Activated naive CD8-positive, alpha-beta T cell treated with anti-CD3 and anti-CD28 coated beads, Interleukin-2, amount 10 ng/mL, durations not matched to agents 7 days and 5 days (primary cell): ENCODE data around the gene APBB2. TPM values are rescaled to one million over a fixed set of nuclear protein-coding genes. Genes with fewer than 3 reads are reported as not detected.

ENCODE experiments used
- ATAC-seq: fragments of 150-1000 bp; cut with Tn5 transposase; one replicate; pipeline ENCODE4 v1.10.0; 2021; ENCODE audit warnings: low read depth, moderate library complexity
- POLR2A ChIA-PET: fragments of 350-600 bp; sonication (Branson Sonifier 250); formaldehyde crosslinking; loops from one replicate; lab custom pipeline; 2021; ENCODE audit warnings: antibody characterized with exemption; lab: Charles Lee
- DNase-seq: peaks from one replicate; pipeline ENCODE4 v3.0.0; 2021
- H3K27ac Mint-ChIP-seq: one replicate; pipeline ENCODE4 v1.8.0; 2022; ENCODE audit warnings: mild to moderate bottlenecking, mixed read lengths
- H3K27me3 Mint-ChIP-seq: one replicate; pipeline ENCODE4 v1.8.0; 2022; ENCODE audit warnings: mild to moderate bottlenecking, moderate library complexity, mixed read lengths
- H3K36me3 Mint-ChIP-seq: one replicate; pipeline ENCODE4 v1.8.0; 2021; ENCODE audit warnings: mild to moderate bottlenecking, mixed read lengths
- H3K4me1 Mint-ChIP-seq: one replicate; pipeline ENCODE4 v1.8.0; 2021; ENCODE audit warnings: mixed read lengths
- H3K4me3 Mint-ChIP-seq: one replicate; pipeline ENCODE4 v1.8.0; 2022; ENCODE audit warnings: mild to moderate bottlenecking, moderate library complexity, mixed read lengths
- H3K9me3 Mint-ChIP-seq: one replicate; pipeline ENCODE4 v1.8.0; 2021; ENCODE audit warnings: mixed read lengths
- total RNA-seq, 2 experiments: library from RNA; stranded (reverse); gene quantifications; one replicate each; pipeline ENCODE4 v1.2.3, GENCODE V29; 2021

Gene APBB2
- total RNA-seq, 2 experiments from 2014 or later = 0.96 to 2.0 TPM

- H3K27me3 Mint-ChIP-seq = peaks cover 7% of the 10 kb centered on the region
- no peaks in the 10 kb centered on the region for H3K36me3 Mint-ChIP-seq
- no peak overlapping the region for H3K4me3 Mint-ChIP-seq
- no peaks in the 10 kb centered on the region for H3K9me3 Mint-ChIP-seq
- no peaks in the 10 kb centered on the region for H3K4me1 Mint-ChIP-seq
- POLR2A ChIA-PET = no interaction called here
- DNase-seq (no peak), ATAC-seq (no peak)
- no peak overlapping the region for H3K27ac Mint-ChIP-seq
These were observed 38.0 kb downstream of the APBB2 start for GRCh38 chr4:41176340-41176739.

DNA sequence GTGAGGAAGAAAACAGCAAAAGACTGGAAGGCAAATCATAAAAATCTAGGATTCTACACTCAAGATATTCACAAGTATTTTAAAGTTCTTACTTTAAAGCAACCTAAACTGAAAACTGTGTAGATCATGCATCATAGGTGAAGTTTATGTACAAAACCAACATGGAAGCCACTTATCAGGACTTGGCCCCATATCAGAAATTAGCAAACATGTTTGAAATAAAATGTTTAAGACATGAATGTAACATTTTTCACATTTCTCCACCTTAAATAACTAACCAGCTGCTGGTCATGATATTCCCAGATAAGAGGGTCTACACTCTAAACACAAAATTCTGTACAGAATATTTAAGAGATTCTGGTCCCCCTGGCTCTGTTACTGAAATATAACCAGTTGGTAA is 38.5 kb downstream of the APBB2 start:
- Mint-ChIP-seq H3K27me3 (peaks cover 7% of the 10 kb centered on the region), H3K27ac (no peak overlapping the region), H3K4me1 (no peaks in the 10 kb centered on the region), H3K36me3 (no peaks in the 10 kb centered on the region), H3K9me3 (no peaks in the 10 kb centered on the region), H3K4me3 (no peak overlapping the region)
- POLR2A ChIA-PET = no interaction called here
- DNase-seq = no peak
- no peak for ATAC-seq

DNA sequence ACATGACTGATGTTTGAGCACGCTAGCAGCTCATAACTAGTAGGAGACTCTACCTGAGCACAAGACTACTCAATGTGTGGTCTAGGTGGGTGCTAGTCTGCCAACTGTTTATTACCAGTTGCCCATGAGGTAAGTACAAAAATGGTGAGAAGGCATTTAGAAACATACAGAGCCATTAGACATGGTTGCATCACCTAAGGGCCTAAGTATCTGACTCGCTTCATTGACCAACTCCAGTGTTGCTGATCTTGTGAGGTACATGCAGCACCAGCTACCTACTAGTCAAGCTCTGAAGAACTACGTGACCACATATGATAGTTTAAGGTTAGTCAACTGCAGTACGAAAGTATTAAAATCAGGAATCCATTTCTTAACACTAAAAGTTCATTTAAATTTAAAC is 39.9 kb downstream of the APBB2 start:
- Mint-ChIP-seq H3K27ac (no peak overlapping the region), H3K9me3 (no peaks in the 10 kb centered on the region), H3K27me3 (peaks cover 7% of the 10 kb centered on the region), H3K36me3 (no peaks in the 10 kb centered on the region), H3K4me1 (no peaks in the 10 kb centered on the region), H3K4me3 (no peak overlapping the region)
- DNase-seq (no peak), ATAC-seq (no peak)
- POLR2A ChIA-PET = no interaction called here

- Mint-ChIP-seq H3K4me1 (no peaks in the 10 kb centered on the region), H3K36me3 (no peaks in the 10 kb centered on the region), H3K27me3 (peaks cover 7% of the 10 kb centered on the region), H3K9me3 (no peaks in the 10 kb centered on the region), H3K27ac (no peak overlapping the region), H3K4me3 (no peak overlapping the region)
- DNase-seq = no peak
- ATAC-seq = no peak
- POLR2A ChIA-PET = no interaction called here
These were observed 41.6 kb downstream of the APBB2 start for GRCh38 chr4:41172786-41173185.

GRCh38 chr4:41169256-41169800 is 45.0 kb downstream of the APBB2 start:
- Mint-ChIP-seq H3K27ac (no peak overlapping the region), H3K4me1 (no peaks in the 10 kb centered on the region), H3K27me3 (no peaks in the 10 kb centered on the region), H3K9me3 (peaks cover 2% of the 10 kb centered on the region), H3K4me3 (no peak overlapping the region), H3K36me3 (no peaks in the 10 kb centered on the region)
- ATAC-seq = no peak
- POLR2A ChIA-PET = no interaction called here
- no peak for DNase-seq

- Mint-ChIP-seq H3K27me3 (peaks cover 2% of the 10 kb centered on the region), H3K36me3 (no peaks in the 10 kb centered on the region), H3K9me3 (peaks cover 2% of the 10 kb centered on the region), H3K4me1 (no peaks in the 10 kb centered on the region), H3K27ac (no peak overlapping the region), H3K4me3 (no peak overlapping the region)
- DNase-seq = no peak
- POLR2A ChIA-PET = no interaction called here
- ATAC-seq = no peak
These were observed 47.2 kb downstream of the APBB2 start for GRCh38 chr4:41167191-41167590.

- Mint-ChIP-seq H3K27me3 (peaks cover 5% of the 10 kb centered on the region), H3K27ac (no peak overlapping the region), H3K4me1 (no peaks in the 10 kb centered on the region), H3K36me3 (no peaks in the 10 kb centered on the region), H3K9me3 (peaks cover 2% of the 10 kb centered on the region), H3K4me3 (no peak overlapping the region)
- no peak for DNase-seq
- POLR2A ChIA-PET = no interaction called here
- no peak for ATAC-seq
These were observed 49.9 kb downstream of the APBB2 start for GRCh38 chr4:41164405-41164804.

GRCh38 chr4:41161355-41161754 is 53.0 kb downstream of the APBB2 start:
- Mint-ChIP-seq H3K4me1 (no peaks in the 10 kb centered on the region), H3K36me3 (no peaks in the 10 kb centered on the region), H3K27me3 (peaks cover 7% of the 10 kb centered on the region), H3K9me3 (peaks cover 2% of the 10 kb centered on the region), H3K27ac (no peak overlapping the region), H3K4me3 (no peak overlapping the region)
- no peak for DNase-seq
- POLR2A ChIA-PET = no interaction called here
- no peak for ATAC-seq

GRCh38 chr4:41160856-41161255 is 53.5 kb downstream of the APBB2 start:
- ATAC-seq (no peak), DNase-seq (no peak)
- Mint-ChIP-seq H3K36me3 (no peaks in the 10 kb centered on the region), H3K27ac (no peak overlapping the region), H3K9me3 (peaks cover 2% of the 10 kb centered on the region), H3K27me3 (peaks cover 7% of the 10 kb centered on the region), H3K4me3 (no peak overlapping the region), H3K4me1 (no peaks in the 10 kb centered on the region)
- POLR2A ChIA-PET = no interaction called here

DNA sequence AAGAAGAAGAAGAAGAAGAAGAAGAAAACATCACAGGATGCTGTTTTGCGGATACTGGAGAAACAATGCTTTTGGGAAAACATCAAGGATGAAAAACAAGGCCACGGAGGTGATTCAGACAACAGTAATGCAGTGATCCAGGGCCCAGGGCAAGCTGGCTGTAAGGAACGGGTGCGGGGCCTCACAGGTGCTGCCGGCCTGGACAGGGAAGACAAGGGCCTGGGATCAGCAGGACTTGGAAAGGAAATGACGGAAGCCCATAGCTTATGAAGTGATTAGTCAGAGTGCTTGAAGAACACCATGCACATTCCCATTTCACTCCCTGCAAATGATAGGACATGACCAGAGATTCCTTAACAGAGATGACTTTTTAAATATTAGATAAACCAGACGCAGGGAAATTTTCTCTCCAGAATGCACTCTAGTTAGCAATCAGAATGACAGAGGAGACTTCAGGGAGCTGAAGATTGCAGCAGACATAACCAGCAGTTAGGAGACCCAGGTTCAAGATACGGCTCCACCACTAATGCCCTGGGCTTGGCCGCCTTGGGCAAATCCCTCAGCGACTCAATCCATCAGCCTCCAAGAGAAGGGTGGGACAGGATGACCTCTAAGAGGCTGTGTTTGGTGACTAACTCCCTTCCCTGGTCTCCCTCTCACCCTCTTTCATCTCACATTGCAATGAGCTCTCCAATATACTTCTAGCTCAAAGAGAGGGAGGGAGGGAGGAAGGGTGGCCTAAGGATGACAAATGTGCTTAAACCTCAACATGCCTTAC is 54.1 kb downstream of the APBB2 start:
- Mint-ChIP-seq H3K36me3 (no peaks in the 10 kb centered on the region), H3K27ac (no peak overlapping the region), H3K9me3 (no peaks in the 10 kb centered on the region), H3K27me3 (peaks cover 7% of the 10 kb centered on the region), H3K4me1 (no peaks in the 10 kb centered on the region), H3K4me3 (no peak overlapping the region)
- POLR2A ChIA-PET = no interaction called here
- ATAC-seq (no peak), DNase-seq (no peak)

DNA sequence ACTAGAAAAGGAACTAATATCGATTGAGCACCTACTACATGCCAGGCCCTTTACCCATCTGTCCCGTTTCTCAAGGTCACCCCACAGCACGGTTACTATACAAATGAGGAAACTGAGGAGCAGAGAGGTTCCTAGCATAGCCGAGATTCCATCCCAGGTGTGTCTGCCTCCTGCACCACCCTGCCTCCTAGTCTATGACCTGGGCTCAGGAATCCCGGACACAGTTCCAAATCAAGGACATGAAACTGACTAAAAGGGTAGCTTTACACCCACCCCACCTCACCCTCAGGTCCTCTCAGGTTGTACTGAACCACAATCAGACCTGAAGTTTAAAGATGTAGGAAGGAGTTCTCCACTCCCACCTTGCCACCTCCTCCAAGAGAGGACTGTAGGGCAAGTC is 55.6 kb downstream of the APBB2 start:
- POLR2A ChIA-PET = no interaction called here
- H3K9me3 Mint-ChIP-seq = no peaks in the 10 kb centered on the region
- ATAC-seq (no peak), DNase-seq (no peak)
- H3K27me3 Mint-ChIP-seq = peaks cover 7% of the 10 kb centered on the region
- no peaks in the 10 kb centered on the region for H3K4me1 Mint-ChIP-seq
- no peak overlapping the region for H3K4me3 Mint-ChIP-seq
- no peak overlapping the region for H3K27ac Mint-ChIP-seq
- no peaks in the 10 kb centered on the region for H3K36me3 Mint-ChIP-seq

DNA sequence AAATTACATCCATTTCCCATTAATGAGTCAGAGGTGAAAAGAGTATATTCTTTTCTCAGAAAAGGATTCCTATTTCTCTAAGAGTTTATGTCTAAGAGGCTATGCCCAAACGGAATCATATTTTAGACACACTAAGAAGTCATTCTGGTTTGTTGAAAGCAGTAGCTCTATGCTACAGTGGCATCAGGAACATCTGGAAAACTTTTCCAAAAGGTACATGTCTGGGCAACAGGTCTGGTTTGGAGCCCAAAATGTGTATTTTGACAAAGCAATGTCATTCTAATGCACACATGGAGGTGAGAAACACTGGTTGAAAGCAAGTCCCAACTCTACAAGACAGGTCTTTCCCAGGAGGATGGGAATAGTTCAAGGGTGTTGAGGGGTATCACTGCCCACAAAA is 56.1 kb downstream of the APBB2 start:
- Mint-ChIP-seq H3K9me3 (no peaks in the 10 kb centered on the region), H3K27me3 (peaks cover 10% of the 10 kb centered on the region), H3K27ac (no peak overlapping the region), H3K4me1 (no peaks in the 10 kb centered on the region), H3K36me3 (no peaks in the 10 kb centered on the region), H3K4me3 (no peak overlapping the region)
- POLR2A ChIA-PET = no interaction called here
- no peak for ATAC-seq
- no peak for DNase-seq

GRCh38 chr4:41157009-41157408 is 57.3 kb downstream of the APBB2 start:
- Mint-ChIP-seq H3K27ac (no peak overlapping the region), H3K9me3 (no peaks in the 10 kb centered on the region), H3K4me3 (no peak overlapping the region), H3K4me1 (no peaks in the 10 kb centered on the region), H3K36me3 (no peaks in the 10 kb centered on the region), H3K27me3 (peaks cover 7% of the 10 kb centered on the region)
- no peak for DNase-seq
- POLR2A ChIA-PET = no interaction called here
- no peak for ATAC-seq

DNA sequence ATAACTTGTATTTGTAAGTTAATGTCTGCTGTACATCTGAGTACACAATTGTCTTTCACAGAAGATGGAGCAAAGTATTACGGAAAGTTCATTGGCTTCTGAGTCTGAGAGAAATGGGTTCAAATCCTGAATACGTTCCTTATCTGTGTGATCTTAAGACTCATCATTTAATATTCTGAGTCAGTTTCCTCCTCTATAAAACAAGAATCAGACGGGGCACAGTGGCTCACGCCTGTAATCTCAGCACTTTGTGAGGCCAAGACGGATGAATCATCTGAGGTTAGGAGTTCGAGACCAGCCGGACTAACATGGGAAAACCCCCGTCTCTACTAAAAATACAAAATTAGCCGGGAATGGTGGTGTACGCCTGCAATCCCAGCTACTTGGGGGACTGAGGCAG is 57.8 kb downstream of the APBB2 start:
- no peak overlapping the region for H3K4me3 Mint-ChIP-seq
- H3K4me1 Mint-ChIP-seq = no peaks in the 10 kb centered on the region
- no peak for DNase-seq
- H3K27me3 Mint-ChIP-seq = peaks cover 7% of the 10 kb centered on the region
- no peaks in the 10 kb centered on the region for H3K9me3 Mint-ChIP-seq
- H3K27ac Mint-ChIP-seq = no peak overlapping the region
- POLR2A ChIA-PET = no interaction called here
- H3K36me3 Mint-ChIP-seq = no peaks in the 10 kb centered on the region
- no peak for ATAC-seq
